DND-41 (cell line): ENCODE results near the gene GSTA4.
"Not testable (repeated sequence)": the region's sequence is repeated elsewhere in the genome, so short reads cannot be mapped to it uniquely, and the experiment has no call there.

ENCODE experiments used
- CTCF ChIP-seq: IDR thresholded peaks from 2 replicates; pipeline ENCODE4 v1.5.1; 2012; ENCODE audit warnings: borderline replicate concordance, low read length, moderate library complexity, mild to moderate bottlenecking; ENCODE audit not compliant: poor library complexity, severe bottlenecking; ENCODE audit errors: extremely low read depth
- EZH2 ChIP-seq: IDR thresholded peaks from 3 replicates; pipeline ENCODE4 v1.6.1; 2012; ENCODE audit warnings: borderline replicate concordance, low read depth, mild to moderate bottlenecking, moderate library complexity, low read length, inconsistent platforms; ENCODE audit not compliant: severe bottlenecking

- TF ChIP-seq CTCF, EZH2: not testable (repeated sequence)
These were observed 34.9 kb downstream of the GSTA4 start for GRCh38 chr6:52960211-52960610.
